IPS DF 19.7 (cell line): ENCODE measurements around the gene EFCAB13.

Source experiments
- DNase-seq: peaks from one replicate; pipeline ENCODE4 v3.0.0-alpha.2; 2013; ENCODE audit warnings: low read depth, low spot score

Gene EFCAB13

DNA sequence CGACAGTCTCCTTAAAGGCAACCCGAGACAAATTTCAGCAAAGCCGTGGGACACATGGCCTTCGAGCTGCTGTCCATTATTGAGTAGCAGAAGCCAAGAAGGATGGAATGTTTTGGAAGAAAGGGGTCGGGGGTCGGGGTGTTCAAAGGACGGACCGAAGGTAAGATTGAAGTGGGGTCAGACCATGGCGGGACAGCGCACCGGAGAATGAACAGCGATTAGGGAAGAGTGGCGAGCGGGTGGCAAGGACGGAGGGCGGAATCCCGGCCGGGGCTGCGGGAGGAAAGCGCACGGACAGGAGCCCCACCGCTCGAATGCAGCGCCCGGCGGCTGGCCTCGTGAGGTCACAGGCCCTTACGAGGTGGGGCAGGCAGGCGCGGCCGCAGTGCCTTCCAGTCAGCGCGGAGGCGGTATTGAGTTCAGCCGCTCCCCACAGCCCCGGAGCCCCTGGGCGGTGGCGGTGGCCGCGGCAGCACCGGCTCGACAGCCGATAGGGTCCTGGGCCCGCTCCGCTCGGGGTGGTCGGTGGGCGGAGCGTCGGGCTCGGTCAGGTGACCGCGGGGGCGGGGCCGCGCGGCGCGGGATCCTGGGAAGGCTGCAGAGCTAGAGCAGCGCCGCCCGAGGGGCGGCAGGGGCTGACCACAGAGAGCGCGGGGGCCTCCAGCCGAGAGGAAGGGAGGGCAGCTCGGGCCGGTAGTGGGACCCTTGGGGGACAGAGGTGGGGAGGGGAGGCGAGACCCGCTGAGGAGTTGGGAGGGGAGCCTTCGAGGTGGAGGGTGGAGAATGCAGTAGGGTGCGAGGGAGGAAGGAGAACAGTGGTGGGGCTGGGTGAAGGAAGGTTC lies at the start of gene EFCAB13:
Gene EFCAB13 (plus strand): TSS at position 574 of the 842 bp plus-strand sequence. CDS start 4,399 bp downstream, outside the sequence.
- DNase-seq: peak; percentile 74

GRCh38 chr17:47274319-47275069 lies 49.3 kb upstream of the EFCAB13 start:
- DNase-seq: no peak

GRCh38 chr17:47275245-47275984 lies 48.3 kb upstream of the EFCAB13 start:
- no peak for DNase-seq

GRCh38 chr17:47276444-47276843 lies 47.3 kb upstream of the EFCAB13 start:
- DNase-seq: no peak

GRCh38 chr17:47276868-47277267 lies 46.9 kb upstream of the EFCAB13 start:
- DNase-seq: peak; percentile 56

DNA sequence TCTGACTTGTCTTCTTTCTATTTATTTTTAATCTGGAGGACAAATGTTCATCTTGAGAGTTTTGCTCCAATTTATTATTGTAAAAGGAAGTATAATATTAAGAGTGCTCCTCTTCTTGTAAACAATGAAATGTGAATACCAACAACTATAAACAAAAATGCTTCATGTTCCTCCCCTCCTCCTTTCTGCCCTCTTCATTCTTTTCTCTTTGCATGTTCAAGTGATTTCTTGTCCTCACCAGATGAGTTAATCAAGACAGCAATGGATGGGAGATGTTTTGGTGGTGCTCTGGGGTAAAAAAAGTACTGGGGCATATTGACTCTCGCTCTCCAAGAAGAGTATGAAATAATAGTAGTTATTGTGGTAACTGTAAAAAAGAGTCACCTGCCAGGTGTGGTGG lies 45.8 kb upstream of the EFCAB13 start:
- DNase-seq: no peak

- no peak for DNase-seq
Observed at GRCh38 chr17:47278561-47278960, 45.2 kb upstream of the EFCAB13 start.

- no peak for DNase-seq
Observed at GRCh38 chr17:47279062-47279801, 44.5 kb upstream of the EFCAB13 start.

DNA sequence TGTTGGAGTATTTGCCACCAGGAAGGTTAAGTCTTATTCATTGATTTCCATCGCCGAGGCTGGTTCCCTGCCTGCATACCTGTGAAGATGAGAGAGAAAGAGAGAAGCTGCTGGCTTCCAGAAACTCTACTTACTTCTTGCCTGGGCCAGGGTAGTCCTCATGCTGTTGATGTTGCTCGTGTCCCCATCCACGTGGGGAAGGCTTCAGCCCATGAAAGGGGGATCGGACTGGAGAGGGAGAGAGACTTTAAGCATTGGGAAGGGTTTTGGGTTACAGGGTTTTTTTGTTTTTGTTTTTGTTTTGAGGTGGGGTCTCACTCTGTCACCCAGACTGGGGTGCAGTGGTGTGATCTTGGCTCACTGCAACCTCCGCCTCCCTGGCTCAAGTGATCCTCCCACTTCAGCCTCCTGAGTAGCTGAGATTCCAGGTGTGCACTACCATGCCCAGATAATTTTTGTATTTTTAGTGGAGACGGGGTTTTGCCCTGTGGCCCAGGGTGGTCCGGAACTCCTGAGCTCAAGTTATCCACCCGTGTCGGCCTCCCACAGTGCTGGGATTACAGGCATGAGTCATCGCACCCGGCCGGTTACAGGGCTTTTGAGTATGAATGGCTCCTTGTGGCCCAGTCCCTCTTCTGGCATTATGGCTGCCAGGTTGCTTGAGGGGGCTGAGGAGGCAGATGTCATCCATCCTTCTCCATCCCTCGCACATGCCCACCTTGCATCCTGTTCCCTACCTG lies 43.5 kb upstream of the EFCAB13 start:
- DNase-seq: no peak

GRCh38 chr17:47281216-47281615 lies 42.5 kb upstream of the EFCAB13 start:
- no peak for DNase-seq

- no peak for DNase-seq
Observed at GRCh38 chr17:47285003-47285402, 38.8 kb upstream of the EFCAB13 start.

DNA sequence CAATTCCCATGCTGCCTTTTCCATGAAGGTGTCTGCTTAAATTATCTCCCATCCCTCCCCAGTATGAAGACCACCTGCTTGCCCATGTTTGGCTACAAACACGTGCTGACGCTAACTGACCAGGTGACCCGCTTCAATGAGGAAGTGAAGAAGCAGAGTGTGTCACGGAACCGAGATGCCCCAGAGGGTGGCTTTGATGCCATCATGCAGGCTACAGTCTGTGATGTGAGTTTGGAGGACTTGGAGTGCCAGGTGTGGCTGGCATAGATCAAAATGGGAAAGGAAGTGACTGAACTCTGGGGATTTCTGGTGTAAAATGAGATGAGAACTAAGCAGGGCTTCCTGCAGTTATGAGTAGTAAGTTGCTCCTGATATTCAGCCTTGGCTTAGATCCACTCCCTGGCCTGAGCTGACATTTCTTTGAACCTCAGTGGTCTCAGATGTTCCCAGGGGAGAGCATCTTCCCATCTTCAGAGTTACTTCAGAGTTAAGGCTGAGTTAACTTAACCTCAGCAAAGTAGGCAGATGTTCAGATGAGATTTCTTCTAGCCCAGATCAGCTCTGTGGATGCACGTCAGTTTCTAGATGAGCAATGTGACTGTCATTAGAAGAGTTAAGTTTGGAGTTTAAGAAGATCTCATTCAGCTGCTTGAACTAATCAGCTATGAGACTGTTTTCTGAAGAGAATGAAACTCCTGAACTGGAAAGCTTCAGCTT lies 37.4 kb upstream of the EFCAB13 start:
- DNase-seq: no peak

GRCh38 chr17:47287068-47287467 lies 36.7 kb upstream of the EFCAB13 start:
- no peak for DNase-seq

DNA sequence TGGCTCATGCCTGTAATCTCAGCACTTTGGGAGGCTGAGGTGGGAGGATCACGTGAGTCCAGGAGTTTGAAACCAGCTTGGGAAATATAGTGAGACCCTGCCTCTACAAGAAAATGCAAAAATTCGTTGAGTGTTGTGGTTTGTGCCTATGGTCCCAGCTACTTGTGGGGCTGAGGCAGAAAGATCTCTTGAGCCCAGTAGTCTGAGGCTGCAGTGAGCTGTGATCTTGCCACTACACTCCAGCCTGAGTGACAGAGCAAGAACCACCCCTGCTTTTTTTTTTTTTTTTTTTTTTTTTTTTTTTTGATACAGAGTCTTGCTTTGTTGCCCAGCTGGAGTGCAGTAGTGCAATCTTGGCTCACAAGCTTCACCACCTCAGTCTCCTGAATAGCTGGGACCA lies 36.1 kb upstream of the EFCAB13 start:
- DNase-seq: no peak

DNA sequence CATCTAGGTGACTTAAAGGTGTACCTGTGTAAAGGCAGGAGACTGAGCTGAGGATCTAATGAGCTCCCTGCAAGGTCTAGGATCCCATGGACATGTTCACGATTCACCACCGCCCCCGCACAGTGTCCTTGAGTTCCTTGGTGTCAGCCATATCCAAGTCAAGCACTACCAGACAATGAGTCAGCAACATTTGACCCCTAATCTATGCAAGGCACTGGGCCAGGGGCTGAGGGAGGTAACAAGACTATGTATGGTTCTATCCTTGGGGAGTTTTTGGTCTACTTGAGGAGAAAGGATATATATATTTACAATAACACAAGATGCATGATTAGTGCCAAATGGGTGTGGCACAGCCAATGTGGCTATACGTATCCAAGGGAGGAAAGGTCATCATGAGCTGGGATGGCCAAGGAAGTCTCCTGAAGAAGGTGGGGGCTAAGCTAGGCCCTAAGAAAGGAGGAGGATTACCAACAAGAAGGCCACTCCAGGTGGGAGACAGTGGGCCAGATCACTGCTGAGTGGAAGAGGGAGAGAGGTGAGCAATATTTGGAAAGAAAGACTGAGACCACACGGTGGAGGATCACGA lies 35.1 kb upstream of the EFCAB13 start:
- DNase-seq: no peak

- no peak for DNase-seq
Observed at GRCh38 chr17:47289302-47289701, 34.5 kb upstream of the EFCAB13 start.

DNA sequence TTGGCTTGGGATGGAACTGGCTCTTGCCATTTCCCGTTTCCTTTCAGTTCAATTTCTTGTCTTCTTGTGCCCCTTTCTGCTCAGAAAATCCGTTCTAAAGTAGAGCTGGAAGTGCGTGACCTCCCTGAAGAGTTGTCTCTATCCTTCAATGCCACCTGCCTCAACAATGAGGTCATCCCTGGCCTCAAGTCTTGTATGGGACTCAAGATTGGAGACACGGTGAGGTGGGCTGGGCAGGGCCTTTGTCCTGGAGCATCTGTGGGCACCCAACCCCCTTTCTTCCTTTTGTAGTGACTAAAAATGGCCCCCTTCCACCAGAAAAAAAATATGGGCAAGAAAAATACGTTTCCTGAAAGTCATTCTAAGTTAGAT lies 32.9 kb upstream of the EFCAB13 start:
- no peak for DNase-seq

DNA sequence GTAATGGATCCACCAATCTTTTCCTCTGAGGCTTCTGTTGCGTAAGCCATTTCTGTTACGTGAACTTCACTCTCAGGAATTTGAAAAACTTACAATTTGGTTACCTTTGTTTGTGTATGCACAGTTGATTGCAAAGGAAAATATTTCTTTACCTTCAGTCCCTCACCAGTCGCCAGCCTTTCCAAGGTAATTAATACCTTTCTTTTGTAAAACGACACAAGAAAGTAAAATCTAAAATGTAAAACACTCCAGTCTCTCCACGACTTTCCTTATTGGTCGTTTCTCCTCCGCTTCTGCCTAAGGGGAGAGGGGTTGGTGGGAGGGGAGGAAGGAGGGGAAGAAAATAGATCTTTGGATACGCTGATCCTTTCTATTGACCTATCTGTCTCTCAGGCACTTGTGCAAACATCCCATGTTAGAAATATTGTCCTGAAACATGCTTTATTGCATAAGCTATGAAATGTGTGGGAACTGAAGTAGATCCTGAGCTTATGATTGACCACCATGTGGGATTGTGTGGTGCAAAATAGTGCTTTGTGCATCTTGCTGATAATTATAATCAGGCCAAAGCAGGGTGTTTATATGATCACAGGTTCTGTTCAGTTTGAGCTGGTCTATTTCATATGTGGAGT lies 32.4 kb upstream of the EFCAB13 start:
- no peak for DNase-seq

GRCh38 chr17:47292206-47292605 lies 31.5 kb upstream of the EFCAB13 start:
- no peak for DNase-seq
